Mesothelial cell of epicardium (in vitro differentiated cells): ENCODE results near the gene SIGLEC14. TPM values are rescaled to one million over a fixed set of nuclear protein-coding genes. Genes with fewer than 3 reads are reported as not detected.
"Not testable (repeated sequence)": the region's sequence is repeated elsewhere in the genome, so short reads cannot be mapped to it uniquely, and the experiment has no call there.

Experiments used
- DNase-seq, 2 experiments: peaks; one replicate each; pipeline ENCODE4 v3.0.0; 2021; ENCODE audit warnings: low spot score in 2 of 2; ENCODE audit not compliant: unreplicated experiment in 2 of 2
- H3K27ac Mint-ChIP-seq: 2 replicates; pipeline ENCODE4 v1.8.0; 2021; ENCODE audit warnings: mixed read lengths
- H3K27me3 Mint-ChIP-seq: 2 replicates; pipeline ENCODE4 v1.8.0; 2021; ENCODE audit warnings: low read depth, mixed read lengths
- H3K36me3 Mint-ChIP-seq: 2 replicates; pipeline ENCODE4 v1.8.0; 2021; ENCODE audit warnings: mixed read lengths
- H3K4me1 Mint-ChIP-seq: 2 replicates; pipeline ENCODE4 v1.8.0; 2021; ENCODE audit warnings: mixed read lengths
- H3K4me3 Mint-ChIP-seq: 2 replicates; pipeline ENCODE4 v1.8.0; 2021; ENCODE audit warnings: mild to moderate bottlenecking, moderate library complexity, mixed read lengths
- H3K9me3 Mint-ChIP-seq: 2 replicates; pipeline ENCODE4 v1.8.0; 2021; ENCODE audit warnings: mixed read lengths
- total RNA-seq: library from RNA; stranded (reverse); gene quantifications from 3 replicates; pipeline ENCODE4 v1.2.1, GENCODE V29; 2021
- TF ChIP-seq, protein P1 (sequence below): fragments of 200-600 bp; sonication (generic); IDR thresholded peaks from one replicate; pipeline ENCODE4 v1.5.0; 2021; ENCODE audit warnings: antibody characterized with exemption; ENCODE audit not compliant: unreplicated experiment

The SIGLEC14 gene
- total RNA-seq, 1 donor from 2014 or later = not detected

DNA sequence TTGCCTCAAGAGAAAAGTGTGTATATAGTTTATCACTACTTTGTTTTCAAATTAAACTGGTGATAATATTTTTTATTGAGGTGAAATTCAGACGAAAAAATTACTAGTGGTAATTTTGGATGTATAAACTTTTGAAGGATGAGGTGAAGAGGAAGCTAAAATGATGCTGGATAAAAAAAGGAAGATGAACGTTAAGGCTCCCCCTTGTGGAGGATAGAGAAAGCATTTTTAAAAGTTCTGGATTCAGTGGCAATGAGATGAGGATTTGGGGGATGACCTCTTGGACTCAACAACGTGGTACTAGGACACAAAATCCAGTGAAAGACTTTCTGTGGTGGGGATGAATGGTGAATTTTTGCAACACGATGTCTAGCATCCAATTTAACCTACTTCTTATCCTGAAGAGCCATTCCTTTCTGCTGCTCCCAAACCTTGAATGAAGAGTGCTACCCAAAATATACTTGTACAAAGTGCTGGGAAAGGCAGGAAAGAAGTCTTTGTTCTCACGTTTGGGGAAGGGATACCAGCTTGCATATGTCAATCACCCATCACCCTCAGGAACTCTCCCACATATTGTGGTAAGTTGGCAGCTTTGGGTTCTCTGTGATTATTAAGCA is 9.2 kb downstream of the SIGLEC14 start:
- no peaks in the 10 kb centered on the region for H3K36me3 Mint-ChIP-seq
- peaks cover 52% of the 10 kb centered on the region for H3K9me3 Mint-ChIP-seq
- H3K4me1 Mint-ChIP-seq = no peaks in the 10 kb centered on the region
- no peaks in the 10 kb centered on the region for H3K27me3 Mint-ChIP-seq
- H3K27ac Mint-ChIP-seq = no peak overlapping the region
- DNase-seq = no peak
- no peak overlapping the region for H3K4me3 Mint-ChIP-seq
- TF ChIP-seq, protein P1, sequence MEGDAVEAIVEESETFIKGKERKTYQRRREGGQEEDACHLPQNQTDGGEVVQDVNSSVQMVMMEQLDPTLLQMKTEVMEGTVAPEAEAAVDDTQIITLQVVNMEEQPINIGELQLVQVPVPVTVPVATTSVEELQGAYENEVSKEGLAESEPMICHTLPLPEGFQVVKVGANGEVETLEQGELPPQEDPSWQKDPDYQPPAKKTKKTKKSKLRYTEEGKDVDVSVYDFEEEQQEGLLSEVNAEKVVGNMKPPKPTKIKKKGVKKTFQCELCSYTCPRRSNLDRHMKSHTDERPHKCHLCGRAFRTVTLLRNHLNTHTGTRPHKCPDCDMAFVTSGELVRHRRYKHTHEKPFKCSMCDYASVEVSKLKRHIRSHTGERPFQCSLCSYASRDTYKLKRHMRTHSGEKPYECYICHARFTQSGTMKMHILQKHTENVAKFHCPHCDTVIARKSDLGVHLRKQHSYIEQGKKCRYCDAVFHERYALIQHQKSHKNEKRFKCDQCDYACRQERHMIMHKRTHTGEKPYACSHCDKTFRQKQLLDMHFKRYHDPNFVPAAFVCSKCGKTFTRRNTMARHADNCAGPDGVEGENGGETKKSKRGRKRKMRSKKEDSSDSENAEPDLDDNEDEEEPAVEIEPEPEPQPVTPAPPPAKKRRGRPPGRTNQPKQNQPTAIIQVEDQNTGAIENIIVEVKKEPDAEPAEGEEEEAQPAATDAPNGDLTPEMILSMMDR = peak; percentile 48

DNA sequence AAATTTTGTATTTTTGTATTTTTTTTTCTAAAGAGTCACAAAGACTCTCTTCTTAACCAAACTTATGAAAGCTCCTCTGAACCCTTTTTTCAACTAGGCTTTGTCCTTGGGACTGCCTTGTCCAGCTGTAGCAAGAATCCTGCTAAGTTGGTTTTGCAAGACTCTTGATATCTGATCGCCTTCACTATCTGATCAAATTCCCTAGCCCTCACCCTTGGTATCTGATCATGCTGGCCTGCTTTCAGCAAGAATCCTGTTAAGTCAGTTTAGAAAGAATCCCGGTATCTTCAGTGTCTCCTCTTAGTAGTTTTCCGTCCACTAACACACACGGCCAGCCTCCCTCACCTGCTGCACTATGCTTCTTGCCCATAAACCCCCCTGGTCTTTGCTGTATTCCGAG is 14.5 kb downstream of the SIGLEC14 start:
- H3K27ac Mint-ChIP-seq = no peak overlapping the region
- no peaks in the 10 kb centered on the region for H3K36me3 Mint-ChIP-seq
- TF ChIP-seq, protein P1 = no peak
- H3K9me3 Mint-ChIP-seq = peaks cover 31% of the 10 kb centered on the region
- DNase-seq = no peak
- H3K4me3 Mint-ChIP-seq = no peak overlapping the region
- no peaks in the 10 kb centered on the region for H3K4me1 Mint-ChIP-seq
- H3K27me3 Mint-ChIP-seq = no peaks in the 10 kb centered on the region

DNA sequence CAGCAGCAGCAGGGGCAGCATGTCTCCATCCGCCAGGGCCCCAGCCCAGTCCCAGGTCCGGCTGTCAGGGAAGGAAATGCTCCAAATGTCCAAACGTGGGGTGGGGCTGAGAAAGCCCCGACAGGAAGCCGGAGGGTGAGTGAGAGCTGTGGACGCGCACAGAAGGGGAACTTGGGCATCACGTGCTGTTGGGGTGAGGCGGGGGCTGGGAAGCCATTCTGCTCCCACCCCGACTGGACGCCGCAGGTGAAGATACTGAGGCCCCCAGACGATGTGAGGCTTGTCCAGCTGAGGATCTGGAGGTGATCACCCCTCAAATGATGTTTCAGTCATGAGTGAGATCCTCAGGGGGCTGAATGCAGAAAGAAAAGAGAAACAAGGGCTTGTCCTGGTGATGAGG is 16.3 kb downstream of the SIGLEC14 start, which contains the start of gene SIGLEC5:
TSS of gene SIGLEC5 (minus strand) at position 87 of the 400 bp plus-strand sequence. CDS start at position 21, 66 bp downstream.
- not testable (repeated sequence) for H3K27ac Mint-ChIP-seq, H3K27me3 Mint-ChIP-seq, H3K4me1 Mint-ChIP-seq, DNase-seq, H3K36me3 Mint-ChIP-seq, H3K4me3 Mint-ChIP-seq
- peaks cover 38% of the 10 kb centered on the region for H3K9me3 Mint-ChIP-seq

- Mint-ChIP-seq H3K4me3 (no peak overlapping the region), H3K9me3 (peaks cover 49% of the 10 kb centered on the region), H3K27ac (no peak overlapping the region), H3K4me1 (no peaks in the 10 kb centered on the region), H3K36me3 (peaks cover 1% of the 10 kb centered on the region), H3K27me3 (no peaks in the 10 kb centered on the region)
- TF ChIP-seq, protein P1 = no peak
- DNase-seq = no peak
Observed at GRCh38 chr19:51628153-51628939, 18.3 kb downstream of the SIGLEC14 start.

DNA sequence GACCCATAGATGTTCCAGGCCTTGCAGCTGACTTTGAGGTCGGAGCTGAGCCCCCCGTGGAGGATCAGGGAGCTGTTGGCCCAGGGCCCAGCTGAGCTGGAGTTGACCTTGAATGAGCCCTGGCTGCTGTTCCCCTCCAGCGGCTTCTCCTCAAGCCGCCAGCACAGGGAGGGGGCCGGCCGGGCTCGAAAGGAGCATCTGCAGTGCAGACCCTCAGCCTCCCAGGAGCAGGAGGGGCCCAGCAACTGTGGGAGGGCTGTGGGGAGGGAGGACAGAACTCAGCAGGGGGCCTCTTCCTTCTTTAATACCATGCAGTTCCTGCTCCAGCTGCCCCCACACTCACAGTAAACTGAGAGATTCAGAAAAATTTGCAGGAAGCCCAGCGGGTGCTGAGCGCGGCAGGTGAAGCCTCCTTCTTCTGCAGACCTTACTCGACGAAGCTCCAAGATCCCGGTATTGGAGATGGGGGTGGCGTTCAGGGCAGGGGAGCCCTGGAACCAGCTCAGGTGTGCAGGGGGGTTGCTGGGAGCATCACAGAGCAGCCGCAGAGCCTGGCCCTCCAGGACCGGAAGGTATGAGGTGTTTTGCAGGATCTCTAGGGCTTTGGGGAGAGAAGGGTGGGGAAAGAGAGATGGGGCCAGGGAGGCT is 19.0 kb downstream of the SIGLEC14 start:
- Mint-ChIP-seq H3K27me3 (no peaks in the 10 kb centered on the region), H3K4me1 (no peaks in the 10 kb centered on the region), H3K9me3 (peaks cover 54% of the 10 kb centered on the region), H3K36me3 (peaks cover 1% of the 10 kb centered on the region), H3K4me3 (no peak overlapping the region), H3K27ac (no peak overlapping the region)
- DNase-seq = no peak
- TF ChIP-seq, protein P1 = no peak

- Mint-ChIP-seq H3K9me3 (peaks cover 53% of the 10 kb centered on the region), H3K36me3 (peaks cover 1% of the 10 kb centered on the region), H3K4me1 (no peaks in the 10 kb centered on the region), H3K4me3 (no peak overlapping the region), H3K27ac (no peak overlapping the region), H3K27me3 (no peaks in the 10 kb centered on the region)
- TF ChIP-seq, protein P1 = no peak
- no peak for DNase-seq
Observed at GRCh38 chr19:51626675-51627074, 19.9 kb downstream of the SIGLEC14 start.
